Gastroesophageal sphincter (tissue), 4 donors: ENCODE measurements around the gene FNDC3B. TPM values are rescaled to one million over a fixed set of nuclear protein-coding genes. Genes with fewer than 3 reads are reported as not detected.

ENCODE experiments used
- ATAC-seq: fragments of 150-250 bp; one replicate; pipeline ENCODE4 v1.9.1; 2016; ENCODE audit warnings: mild to moderate bottlenecking, moderate library complexity
- H3K27ac ChIP-seq, 4 donors: fragments of 200-600 bp; sonication (generic) in 3 of 4; 1 replicate in 3 of 4; 2 replicates in 1 of 4; pipeline ENCODE4 v1.5.1; 2016 to 2019
- H3K27me3 ChIP-seq: fragments of 200-600 bp; sonication (generic); one replicate; pipeline ENCODE4 v1.5.1; 2019
- H3K36me3 ChIP-seq, 2 donors: fragments of 200-600 bp; sonication (generic); one replicate each; pipeline ENCODE4 v1.5.1; 2019; ENCODE audit warnings: control low read depth in 1 of 2
- H3K4me1 ChIP-seq, 3 donors: fragments of 200-600 bp; sonication (generic); 1 replicate in 2 of 3; 2 replicates in 1 of 3; pipeline ENCODE4 v1.5.1; 2016 to 2019; ENCODE audit warnings: control low read depth in 2 of 3
- H3K4me3 ChIP-seq, 2 donors: fragments of 200-600 bp; sonication (generic); one replicate each; pipeline ENCODE4 v1.5.1; 2019; ENCODE audit warnings: mild to moderate bottlenecking in 1 of 2, moderate library complexity in 1 of 2
- H3K9me3 ChIP-seq, 3 donors: fragments of 200-600 bp; sonication (generic); one replicate each; pipeline ENCODE4 v1.5.1; 2017 to 2019; ENCODE audit warnings: control low read depth in 2 of 3
- CTCF ChIP-seq, 4 experiments: fragments of 200-600 bp in 2 of 4; fragments of 450-650 bp in 2 of 4; sonication (generic) in 1 of 4; IDR thresholded peaks; one replicate each; pipeline ENCODE4 v1.5.1; 2017 to 2019; ENCODE audit warnings: antibody characterized with exemption in 4 of 4, mild to moderate bottlenecking in 2 of 4, moderate library complexity in 2 of 4
- EP300 ChIP-seq: sonication (generic); formaldehyde crosslinking; IDR thresholded peaks from one replicate; pipeline ENCODE4 v1.6.1; 2017; ENCODE audit warnings: antibody characterized with exemption, mild to moderate bottlenecking
- POLR2A ChIP-seq, 2 donors: fragments of 450-650 bp; IDR thresholded peaks; one replicate each; pipeline ENCODE4 v1.6.1; 2017; ENCODE audit warnings: antibody characterized with exemption in 2 of 2, mild to moderate bottlenecking in 2 of 2, moderate library complexity in 1 of 2
- POLR2AphosphoS5 ChIP-seq: sonication (generic); formaldehyde crosslinking; IDR thresholded peaks from one replicate; pipeline ENCODE4 v1.6.1; 2017; ENCODE audit warnings: antibody characterized with exemption
- WGBS, 2 donors: methylation state at CpG; one replicate each; pipeline ENCODE4 v1.1.5; 2018; ENCODE audit warnings: low coverage in 1 of 2; 5-methylcytosine and 5-hydroxymethylcytosine counted together
- total RNA-seq, 4 donors: library from RNA; depleted of rRNA; stranded (reverse); fragments of >200 nt; gene quantifications; one replicate each; pipeline ENCODE4 v1.1.0, GENCODE V29; 2016

FNDC3B gene
- total RNA-seq, 4 donors from 2014 or later: 53.1 to 97.2 (median 70.8) TPM

- Histone ChIP-seq H3K27ac (no peak overlapping the region), H3K4me3 (no peak overlapping the region), H3K9me3 (no peaks in the 10 kb centered on the region), H3K4me1 (peaks cover 4 to 32% (median 4%) of the 10 kb centered on the region in 3 donors), H3K36me3 (peaks cover 7 to 24% of the 10 kb centered on the region in 2 donors), H3K27me3 (no peaks in the 10 kb centered on the region)
- TF ChIP-seq CTCF (IDR thresholded peaks at IDR 0.05): no peak
- ATAC-seq: no peak
- WGBS, 2 donors: 48 to 54% methylated on average over 2 to 5 of the region's 5 CpGs
Observed at GRCh38 chr3:172283841-172284357, 244.5 kb downstream of the FNDC3B start.

GRCh38 chr3:172285844-172286243 lies 246.5 kb downstream of the FNDC3B start:
- peaks cover 7 to 31% of the 10 kb centered on the region in 2 donors for H3K36me3 ChIP-seq
- WGBS, 2 donors: 72 to 78% methylated on average over 4 of the region's 4 CpGs
- ATAC-seq: no peak
- no peak for TF ChIP-seq EP300
- TF ChIP-seq POLR2AphosphoS5: no peak
- no peak for TF ChIP-seq POLR2A (IDR thresholded peaks at IDR 0.05)
- TF ChIP-seq CTCF (IDR thresholded peaks at IDR 0.05): no peak
- H3K27me3 ChIP-seq: no peaks in the 10 kb centered on the region
- no peaks in the 10 kb centered on the region for H3K9me3 ChIP-seq
- no peak overlapping the region for H3K4me3 ChIP-seq
- H3K27ac ChIP-seq: no peak overlapping the region
- peaks cover 0 to 30% (median 0%) of the 10 kb centered on the region in 3 donors for H3K4me1 ChIP-seq

- no peak for ATAC-seq
- Histone ChIP-seq H3K27ac (no peak overlapping the region), H3K4me1 (peaks cover 0 to 31% (median 1%) of the 10 kb centered on the region in 3 donors), H3K4me3 (no peak overlapping the region), H3K9me3 (no peaks in the 10 kb centered on the region), H3K27me3 (no peaks in the 10 kb centered on the region), H3K36me3 (peaks cover 7 to 31% of the 10 kb centered on the region in 2 donors)
- TF ChIP-seq POLR2A (IDR thresholded peaks at IDR 0.05) (no peak), EP300 (no peak), POLR2AphosphoS5 (no peak), CTCF (IDR thresholded peaks at IDR 0.05) (no peak)
- WGBS, 2 donors: 87 to 88% methylated on average over 2 to 3 of the region's 3 CpGs
Observed at GRCh38 chr3:172286548-172287148, 247.3 kb downstream of the FNDC3B start.

- H3K9me3 ChIP-seq: no peaks in the 10 kb centered on the region
- 86 to 100% methylated on average over 3 to 4 of the region's 4 CpGs for WGBS, 2 donors
- peak; percentile 11 for TF ChIP-seq POLR2AphosphoS5
- no peak for TF ChIP-seq EP300
- ATAC-seq: no peak
- H3K36me3 ChIP-seq: peaks cover 7 to 36% of the 10 kb centered on the region in 2 donors
- peaks cover 0 to 38% (median 3%) of the 10 kb centered on the region in 3 donors for H3K4me1 ChIP-seq
- no peak overlapping the region for H3K4me3 ChIP-seq
- no peak overlapping the region for H3K27ac ChIP-seq
- H3K27me3 ChIP-seq: no peaks in the 10 kb centered on the region
Observed at GRCh38 chr3:172287937-172288477, 248.6 kb downstream of the FNDC3B start.

GRCh38 chr3:172288651-172289050 lies 249.3 kb downstream of the FNDC3B start:
- H3K36me3 ChIP-seq: peaks cover 7 to 38% of the 10 kb centered on the region in 2 donors
- TF ChIP-seq POLR2A (IDR thresholded peaks at IDR 0.05): no peak
- TF ChIP-seq CTCF (IDR thresholded peaks at IDR 0.05): no peak
- TF ChIP-seq POLR2AphosphoS5: no peak
- TF ChIP-seq EP300: no peak
- no peak overlapping the region for H3K27ac ChIP-seq
- H3K9me3 ChIP-seq: no peaks in the 10 kb centered on the region
- peaks cover 0 to 36% (median 3%) of the 10 kb centered on the region in 3 donors for H3K4me1 ChIP-seq
- H3K27me3 ChIP-seq: no peaks in the 10 kb centered on the region
- H3K4me3 ChIP-seq: no peak overlapping the region
- WGBS, 2 donors: 84 to 100% methylated on average over 4 of the region's 4 CpGs
- no peak for ATAC-seq
